Brain pericyte (primary cell): ENCODE measurements around the gene RIOX2.

Experiments
- DNase-seq: peaks from one replicate; pipeline ENCODE4 v3.0.0-alpha.2; 2012; ENCODE audit warnings: low read depth, low spot score

Gene RIOX2

GRCh38 chr3:97954228-97954827 lies 17.9 kb downstream of the RIOX2 start:
- no peak for DNase-seq

DNA sequence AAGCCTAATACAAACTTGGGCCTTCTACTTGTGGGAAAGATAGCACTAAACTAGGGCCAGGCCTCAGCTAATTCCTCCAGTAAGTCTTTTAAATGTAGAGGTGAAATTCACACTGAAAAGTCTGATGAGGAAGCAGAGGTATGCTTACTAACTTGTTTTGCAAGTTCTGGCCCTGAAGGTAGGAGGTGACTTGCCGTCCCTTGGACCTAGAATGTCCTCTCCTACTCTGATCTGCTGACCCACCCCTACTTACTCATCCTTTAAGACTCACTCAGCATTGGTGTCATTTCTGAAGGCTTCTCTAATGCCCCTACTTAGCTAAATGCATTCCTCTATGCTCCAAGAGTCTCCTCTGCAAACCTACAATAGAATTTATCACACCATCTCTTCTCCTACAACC lies 19.4 kb downstream of the RIOX2 start:
- no peak for DNase-seq

DNA sequence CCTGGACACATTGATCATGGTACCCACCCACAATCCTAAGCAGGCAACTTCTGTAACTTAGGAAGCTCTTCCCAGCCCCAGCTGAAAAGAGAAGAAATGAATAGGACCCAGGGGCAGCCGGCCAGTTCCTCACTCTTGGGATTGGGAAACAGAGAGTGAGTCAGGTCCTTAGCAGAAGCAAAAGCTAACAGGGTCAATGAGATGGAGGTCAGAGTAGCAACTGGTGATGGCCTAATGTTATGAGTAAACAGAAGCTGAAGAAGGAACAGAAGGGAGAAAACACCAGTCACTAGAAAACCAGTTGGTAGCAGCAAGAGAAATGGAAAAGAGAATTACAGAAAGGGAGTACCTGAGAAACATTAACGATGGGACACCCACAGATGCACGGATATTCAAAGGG lies 20.0 kb downstream of the RIOX2 start:
- no peak for DNase-seq

GRCh38 chr3:97950360-97950759 lies 21.9 kb downstream of the RIOX2 start:
- no peak for DNase-seq

- no peak for DNase-seq
Observed at GRCh38 chr3:97949743-97950142, 22.5 kb downstream of the RIOX2 start.

DNA sequence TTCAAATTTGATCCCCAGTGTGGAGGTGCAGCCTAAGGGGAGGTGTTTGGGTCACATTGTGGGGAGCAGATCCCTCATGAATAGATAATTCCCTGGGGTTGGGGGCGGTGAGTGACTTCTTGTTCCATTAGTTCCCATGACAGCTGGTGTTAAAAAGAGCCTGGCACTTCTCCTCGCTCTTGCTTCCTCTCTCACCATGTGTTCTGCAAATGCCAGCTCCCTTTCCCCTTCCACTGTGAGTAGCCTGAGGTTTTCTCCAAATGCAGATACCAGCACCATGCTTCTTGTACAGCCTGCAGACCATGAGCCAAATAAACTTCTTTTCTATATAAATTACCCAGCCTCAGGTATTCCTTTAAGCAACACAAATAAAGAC lies 23.1 kb downstream of the RIOX2 start:
- no peak for DNase-seq

GRCh38 chr3:97948351-97949109 lies 23.7 kb downstream of the RIOX2 start:
- DNase-seq, result no peak

DNA sequence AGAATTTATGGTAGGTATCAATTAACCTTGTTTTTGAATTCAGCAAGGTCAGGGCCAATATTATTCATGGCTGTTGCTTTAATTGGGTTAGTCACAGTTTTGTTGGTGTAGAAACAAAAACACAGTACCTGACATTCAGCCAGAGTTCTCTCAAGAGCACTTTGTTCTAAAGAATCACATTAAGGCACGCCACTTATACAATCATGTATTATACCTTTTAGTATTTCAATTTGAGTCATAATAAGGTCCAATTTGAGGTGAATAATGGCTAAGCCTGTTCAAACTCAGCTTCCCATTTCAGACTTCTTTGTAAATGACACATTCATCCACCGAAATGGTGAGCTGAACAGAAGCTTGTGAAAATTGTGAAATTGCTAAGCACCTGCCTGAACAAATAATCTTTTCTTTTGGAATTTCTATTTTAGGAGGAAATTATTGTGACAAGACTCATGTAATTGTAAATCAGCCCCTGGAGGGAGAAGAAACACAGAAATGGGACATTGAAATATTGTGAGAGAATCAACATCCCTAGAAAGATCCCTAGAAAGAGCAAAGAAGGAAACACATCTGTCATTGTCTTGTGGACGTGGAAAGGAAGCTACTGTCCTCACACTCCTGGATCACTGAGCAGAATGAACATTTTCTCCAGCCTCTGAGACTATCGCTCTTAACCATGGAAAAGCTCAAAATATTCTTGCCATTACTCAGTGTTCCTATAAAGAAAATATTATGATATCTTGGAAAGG lies 29.3 kb downstream of the RIOX2 start:
- DNase-seq, result no peak

GRCh38 chr3:97940034-97940433 lies 32.2 kb downstream of the RIOX2 start:
- DNase-seq, result no peak

- DNase-seq, result no peak
Observed at GRCh38 chr3:97939401-97939800, 32.8 kb downstream of the RIOX2 start.

DNA sequence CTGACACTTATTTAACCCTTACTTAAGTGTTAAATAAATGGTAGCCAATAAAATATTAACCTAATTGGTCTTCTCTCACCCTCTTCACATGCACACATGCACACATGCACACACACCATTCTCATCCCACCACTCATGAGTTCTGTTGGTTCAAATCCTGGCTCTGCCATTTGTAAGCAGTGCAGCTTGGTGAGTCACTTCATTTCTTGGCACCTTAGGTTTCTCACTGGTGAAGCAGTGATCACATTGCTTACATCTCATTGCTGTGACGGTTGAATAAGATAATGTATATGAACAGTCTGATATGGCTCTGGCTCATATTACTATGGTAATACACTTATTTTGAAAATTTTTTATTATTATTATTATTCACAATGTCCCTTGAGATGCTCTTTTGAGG lies 33.8 kb downstream of the RIOX2 start:
- no peak for DNase-seq

- no peak for DNase-seq
Observed at GRCh38 chr3:97937205-97937604, 35.0 kb downstream of the RIOX2 start.

GRCh38 chr3:97935842-97936241 lies 36.4 kb downstream of the RIOX2 start:
- no peak for DNase-seq

GRCh38 chr3:97934980-97935695 lies 37.1 kb downstream of the RIOX2 start:
- DNase-seq, result no peak

- DNase-seq, result no peak
Observed at GRCh38 chr3:97932387-97932801, 39.8 kb downstream of the RIOX2 start.

- DNase-seq, result no peak
Observed at GRCh38 chr3:97931218-97931617, 41.0 kb downstream of the RIOX2 start.

GRCh38 chr3:97930018-97930417 lies 42.2 kb downstream of the RIOX2 start:
- DNase-seq, result no peak

GRCh38 chr3:97928986-97929385 lies 43.2 kb downstream of the RIOX2 start:
- no peak for DNase-seq

- no peak for DNase-seq
Observed at GRCh38 chr3:97927704-97928103, 44.5 kb downstream of the RIOX2 start.

DNA sequence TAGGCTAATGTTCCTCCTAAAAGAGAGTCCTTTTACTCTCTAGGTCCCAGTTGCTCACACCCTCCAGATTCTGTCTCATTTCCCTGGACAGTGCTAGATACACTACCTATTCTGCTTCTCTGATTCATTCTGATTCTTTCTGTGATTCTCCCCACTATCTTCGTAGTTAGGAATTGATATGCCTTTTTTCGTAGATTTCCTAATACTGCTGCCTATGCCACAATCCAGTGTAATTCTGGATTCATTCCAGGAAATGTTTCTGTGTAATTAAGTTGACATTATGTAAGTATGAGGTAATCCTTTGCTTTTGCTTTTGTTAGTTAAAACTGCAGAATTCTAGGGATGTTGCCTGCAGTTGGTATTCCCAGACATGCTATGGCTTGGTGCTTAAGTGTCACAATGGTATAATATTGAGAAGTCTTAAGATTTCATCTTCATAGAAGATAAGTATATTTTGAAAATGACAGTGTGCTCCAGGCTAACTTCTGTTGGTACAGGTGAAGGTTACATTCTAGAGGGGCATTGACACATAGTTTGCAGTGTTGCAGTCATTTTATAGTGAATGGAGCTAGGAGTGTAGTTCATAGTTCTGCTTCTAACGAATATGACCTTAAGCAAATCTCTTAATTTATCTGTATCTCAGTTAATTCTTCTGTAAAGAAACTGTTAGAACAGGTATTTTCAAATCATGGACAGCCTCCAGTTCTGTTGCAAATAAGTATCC lies 54.3 kb downstream of the RIOX2 start:
- no peak for DNase-seq

DNA sequence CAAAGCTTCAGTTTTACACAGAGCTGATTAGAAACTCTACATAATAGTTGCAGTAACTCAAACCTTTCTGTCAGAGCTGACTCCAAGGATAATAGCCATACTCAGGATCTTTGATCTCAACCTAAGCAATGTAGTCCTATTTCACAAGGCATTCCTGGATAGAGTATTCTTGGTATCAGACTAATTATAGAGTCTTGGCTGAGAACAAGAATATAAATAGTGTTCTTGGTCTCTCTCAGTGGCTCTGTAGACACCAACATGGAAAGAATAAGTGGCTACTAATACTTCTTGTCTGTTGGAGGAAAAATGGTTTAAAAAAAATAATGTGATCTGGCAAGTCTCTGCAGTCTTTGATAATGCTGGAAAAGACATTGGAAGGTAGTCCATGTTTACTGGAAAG lies 55.7 kb downstream of the RIOX2 start:
- DNase-seq, result no peak

DNA sequence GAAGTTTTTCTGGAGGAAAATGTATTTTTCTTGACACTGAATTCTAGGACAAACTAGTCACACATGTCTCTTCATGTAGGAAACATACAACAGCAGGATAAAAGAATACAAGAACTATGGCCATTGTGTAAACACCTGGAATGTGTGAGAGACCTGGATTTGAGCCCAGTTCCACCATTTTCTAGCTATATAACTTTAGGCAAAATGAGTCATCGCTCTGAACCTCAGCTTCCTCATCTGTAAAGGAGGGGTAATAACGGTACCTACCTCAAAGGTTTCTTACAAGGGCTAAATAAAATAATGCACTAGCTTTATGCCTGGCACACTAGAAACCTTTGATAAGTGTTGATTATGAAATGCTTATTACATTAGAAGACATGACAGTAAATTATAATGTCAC lies 57.8 kb downstream of the RIOX2 start:
- DNase-seq, result no peak
